ENCODE data around the gene HIP1. TPM values are rescaled to one million over a fixed set of nuclear protein-coding genes. Genes with fewer than 3 reads are reported as not detected.
"Not testable (repeated sequence)": the region's sequence is repeated elsewhere in the genome, so short reads cannot be mapped to it uniquely, and the experiment has no call there.

The HIP1 gene
- total RNA-seq, 1 donor from 2014 or later = 51.5 TPM

GRCh38 chr7:75690121-75690523 is 48.6 kb downstream of the HIP1 start:
- Histone ChIP-seq H3K4me3 (no peak overlapping the region), H3K4me1 (peaks cover 10% of the 10 kb centered on the region), H3K36me3 (no peaks in the 10 kb centered on the region), H3K27me3 (ENCODE audit: low read depth) (no peaks in the 10 kb centered on the region), H3K27ac (no peak overlapping the region), H3K9me3 (no peaks in the 10 kb centered on the region)
- intact Hi-C loops (cut with DNase I) = no loop called here
- ATAC-seq (no peak), DNase-seq (no peak)
- TF ChIP-seq CTCF (IDR thresholded peaks at IDR 0.05) = no peak

DNA sequence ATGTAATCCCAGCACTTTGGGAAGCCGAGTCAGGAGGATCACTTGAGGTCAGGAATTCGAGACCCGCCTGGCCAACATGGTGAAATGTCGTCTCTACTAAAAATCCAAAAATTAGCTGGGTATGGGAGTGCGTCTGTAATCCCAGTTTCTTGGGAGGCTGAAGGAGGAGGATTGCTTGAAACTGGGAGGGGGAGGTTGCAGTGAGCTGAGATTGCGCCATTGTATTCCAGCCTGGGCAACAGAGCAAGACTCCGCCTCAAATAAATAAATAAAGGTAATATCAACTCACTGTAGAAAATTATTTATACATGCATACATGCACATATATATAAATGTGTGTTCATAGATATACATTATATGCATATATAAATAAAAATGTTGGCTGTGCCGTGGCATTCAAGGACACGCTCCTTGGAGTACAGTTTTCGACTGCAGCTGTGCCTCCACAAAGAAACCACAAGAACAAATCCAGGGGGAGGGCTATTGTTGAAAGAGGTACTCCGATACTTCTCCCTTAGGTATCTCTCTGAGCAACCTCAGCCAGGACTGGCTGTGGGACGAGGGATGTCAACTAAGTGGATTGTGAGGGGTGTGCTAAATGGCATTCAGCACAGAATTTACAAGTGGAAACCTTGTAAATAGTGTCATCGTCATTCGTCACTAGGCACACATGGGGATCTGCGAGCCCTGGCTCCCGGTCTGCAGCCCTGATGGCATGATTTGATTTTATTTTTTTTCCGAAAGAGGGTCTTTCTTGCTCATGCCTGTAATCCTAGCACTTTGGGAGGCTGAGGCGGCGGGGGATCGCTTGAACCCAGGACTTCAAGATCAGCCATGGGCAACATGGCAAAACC is 49.3 kb downstream of the HIP1 start:
- Histone ChIP-seq H3K27ac (no peak overlapping the region), H3K9me3 (no peaks in the 10 kb centered on the region), H3K36me3 (no peaks in the 10 kb centered on the region), H3K4me1 (peaks cover 10% of the 10 kb centered on the region), H3K27me3 (ENCODE audit: low read depth) (no peaks in the 10 kb centered on the region), H3K4me3 (no peak overlapping the region)
- ATAC-seq (no peak), DNase-seq (no peak)
- no peak for TF ChIP-seq CTCF (IDR thresholded peaks at IDR 0.05)
- intact Hi-C loops (cut with DNase I) = no loop called here

DNA sequence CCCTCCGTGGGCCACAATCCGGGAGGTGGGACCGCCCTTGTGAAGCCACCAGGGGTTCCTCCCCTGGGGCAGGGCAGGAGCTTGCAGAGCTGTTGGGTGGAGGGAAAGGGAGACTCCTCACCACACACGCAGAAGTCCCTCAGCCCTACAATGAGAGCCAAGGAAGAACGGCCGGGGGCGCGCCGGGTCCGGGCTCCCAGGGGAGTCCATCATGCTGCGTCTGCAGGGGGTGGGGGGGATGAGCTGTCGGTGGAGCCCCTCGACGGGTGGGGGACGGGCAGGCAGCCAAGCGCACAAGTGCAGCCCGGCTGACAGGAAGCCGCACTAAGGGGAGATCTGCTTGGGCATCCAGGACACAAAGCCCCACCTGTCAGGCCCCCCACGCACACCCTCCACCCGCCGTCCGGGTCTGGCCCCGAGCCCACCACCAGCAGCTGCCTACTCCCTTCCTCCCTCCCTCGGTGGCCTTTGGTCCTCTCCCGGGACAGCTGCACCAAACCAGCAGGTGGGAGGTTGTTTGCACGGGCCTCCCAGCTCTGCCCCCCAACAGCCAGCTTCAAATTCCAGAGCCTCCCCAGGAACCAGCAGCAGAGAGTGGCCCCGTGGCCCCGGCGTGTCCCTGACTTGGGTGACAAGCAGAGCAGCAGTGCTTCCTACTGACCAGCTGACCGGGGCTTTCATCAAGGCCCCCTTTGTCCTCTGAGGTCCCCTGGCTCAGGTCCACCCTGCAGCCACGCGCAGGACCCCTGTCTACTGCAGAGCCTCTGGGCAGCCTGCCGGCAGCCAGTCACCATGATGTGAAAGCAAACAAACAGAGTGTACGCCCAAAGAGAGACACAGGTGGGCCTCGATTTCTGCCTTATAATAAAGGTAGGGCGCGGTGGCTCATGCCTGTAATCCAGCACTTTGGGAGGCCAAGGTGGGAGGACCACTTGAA is 50.3 kb downstream of the HIP1 start:
- H3K4me3 ChIP-seq = no peak overlapping the region
- no peak for TF ChIP-seq CTCF (IDR thresholded peaks at IDR 0.05)
- no peak for DNase-seq
- H3K36me3 ChIP-seq = no peaks in the 10 kb centered on the region
- no peak overlapping the region for H3K27ac ChIP-seq
- ATAC-seq = peak; percentile 17 to 39
- intact Hi-C loops (cut with DNase I) = no loop called here
- peaks cover 10% of the 10 kb centered on the region for H3K4me1 ChIP-seq
- no peaks in the 10 kb centered on the region for H3K9me3 ChIP-seq
- H3K27me3 ChIP-seq (ENCODE audit: low read depth) = no peaks in the 10 kb centered on the region

- Histone ChIP-seq H3K4me1 (peaks cover 10% of the 10 kb centered on the region), H3K27ac (no peak overlapping the region), H3K9me3 (no peaks in the 10 kb centered on the region), H3K36me3 (no peaks in the 10 kb centered on the region), H3K27me3 (ENCODE audit: low read depth) (no peaks in the 10 kb centered on the region), H3K4me3 (no peak overlapping the region)
- no peak for DNase-seq
- intact Hi-C loops (cut with DNase I) = no loop called here
- ATAC-seq = no peak
- TF ChIP-seq CTCF (IDR thresholded peaks at IDR 0.05) = no peak
These were observed 51.3 kb downstream of the HIP1 start for GRCh38 chr7:75687246-75688088.

GRCh38 chr7:75686551-75686950 is 52.2 kb downstream of the HIP1 start:
- Histone ChIP-seq H3K27ac (no peak overlapping the region), H3K36me3 (no peaks in the 10 kb centered on the region), H3K4me1 (peaks cover 10% of the 10 kb centered on the region), H3K27me3 (ENCODE audit: low read depth) (no peaks in the 10 kb centered on the region), H3K9me3 (no peaks in the 10 kb centered on the region), H3K4me3 (no peak overlapping the region)
- TF ChIP-seq CTCF (IDR thresholded peaks at IDR 0.05) = no peak
- ATAC-seq (no peak), DNase-seq (no peak)
- intact Hi-C loops (cut with DNase I) = no loop called here

DNA sequence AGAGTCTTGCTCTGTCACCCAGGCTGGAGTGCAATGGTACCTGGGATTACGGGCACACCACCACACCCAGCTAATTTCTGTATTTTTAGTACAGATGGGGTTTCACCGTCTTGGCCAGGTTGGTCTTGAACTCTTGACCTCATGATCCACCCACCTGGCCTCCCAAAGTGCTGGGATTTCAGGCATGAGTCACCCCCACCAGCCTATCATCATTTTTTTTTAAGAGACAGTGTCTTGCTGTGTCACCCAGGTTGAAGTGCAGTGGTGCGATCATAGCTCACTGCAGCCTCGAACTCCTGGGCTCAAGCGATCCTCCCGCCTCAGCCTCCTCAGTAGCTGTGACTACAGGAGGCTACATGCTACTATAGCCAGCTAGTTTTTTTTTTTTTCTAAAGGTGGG is 56.7 kb downstream of the HIP1 start:
- H3K27me3 ChIP-seq (ENCODE audit: low read depth); H3K9me3 ChIP-seq; H3K27ac ChIP-seq; ATAC-seq; H3K4me3 ChIP-seq; DNase-seq; H3K36me3 ChIP-seq; intact Hi-C loops (cut with DNase I); H3K4me1 ChIP-seq: not testable (repeated sequence)

Data from lower lobe of right lung (tissue), 2 donors.